HG03108 (cell line): ENCODE data around the gene CRABP1.

Source experiments
- ATAC-seq: cut with Tn5 transposase; IDR thresholded peaks from one replicate; pipeline ENCODE4 v1.9.1; 2021; ENCODE audit warnings: moderate library complexity; ENCODE audit not compliant: unreplicated experiment

The CRABP1 gene

GRCh38 chr15:78343276-78344060 lies 3.3 kb downstream of the CRABP1 start:
- no peak for ATAC-seq

GRCh38 chr15:78345396-78346125 lies 5.4 kb downstream of the CRABP1 start:
- no peak for ATAC-seq

- ATAC-seq, result no peak
Measured at GRCh38 chr15:78347586-78348543, 7.7 kb downstream of the CRABP1 start.

GRCh38 chr15:78350058-78350457 lies 9.9 kb downstream of the CRABP1 start:
- ATAC-seq, result no peak

GRCh38 chr15:78351539-78351938 lies 11.4 kb downstream of the CRABP1 start:
- ATAC-seq, result no peak

GRCh38 chr15:78353093-78353492 lies 12.9 kb downstream of the CRABP1 start:
- ATAC-seq, result no peak

- no peak for ATAC-seq
Measured at GRCh38 chr15:78355177-78355576, 15.0 kb downstream of the CRABP1 start.

- no peak for ATAC-seq
Measured at GRCh38 chr15:78358102-78358870, 18.1 kb downstream of the CRABP1 start.

GRCh38 chr15:78359041-78359808 lies 19.1 kb downstream of the CRABP1 start:
- ATAC-seq, result no peak

- ATAC-seq, result no peak
Measured at GRCh38 chr15:78360367-78360801, 20.2 kb downstream of the CRABP1 start.

- no peak for ATAC-seq
Measured at GRCh38 chr15:78360958-78361718, 21.0 kb downstream of the CRABP1 start.

GRCh38 chr15:78361771-78362506 lies 21.8 kb downstream of the CRABP1 start:
- ATAC-seq, result no peak

- no peak for ATAC-seq
Measured at GRCh38 chr15:78362716-78363380, 22.7 kb downstream of the CRABP1 start.

- no peak for ATAC-seq
Measured at GRCh38 chr15:78363381-78363734, 23.2 kb downstream of the CRABP1 start.

- no peak for ATAC-seq
Measured at GRCh38 chr15:78364233-78364632, 24.1 kb downstream of the CRABP1 start.

- no peak for ATAC-seq
Measured at GRCh38 chr15:78365917-78366316, 25.8 kb downstream of the CRABP1 start.

GRCh38 chr15:78366342-78366741 lies 26.2 kb downstream of the CRABP1 start:
- no peak for ATAC-seq

GRCh38 chr15:78368651-78369050 lies 28.5 kb downstream of the CRABP1 start:
- no peak for ATAC-seq
